ENCODE data around the gene LMX1A.

The LMX1A gene

GRCh38 chr1:165161130-165161529, 195.4 kb downstream of the LMX1A start:
- Histone ChIP-seq H3K14ac (ENCODE audit: low read length in 2 of 2) (no peak overlapping the region), H3K27ac (ENCODE audit: low read length, poor library complexity, severe bottlenecking) (no peak overlapping the region), H4K91ac (ENCODE audit: low read length) (no peak overlapping the region), H2BK15ac (ENCODE audit: low read depth, poor library complexity, severe bottlenecking) (no peak overlapping the region), H2BK5ac (ENCODE audit: low read depth, low read length, poor library complexity, severe bottlenecking) (no peak overlapping the region), H3K4me3 (ENCODE audit: insufficient read depth in 1 of 2, low read depth in 1 of 2, low read length in 2 of 2) (no peak overlapping the region), H3K36me3 (ENCODE audit: control insufficient read depth in 1 of 2, insufficient read depth in 2 of 2, low read depth in 1 of 2, low read length in 2 of 2) (no peaks in the 10 kb centered on the region), H3K4ac (ENCODE audit: low read depth in 1 of 2, low read length in 2 of 2) (no peak overlapping the region), H3K4me1 (ENCODE audit: control insufficient read depth, insufficient read depth, low read depth, low read length) (no peaks in the 10 kb centered on the region), H2AFZ (ENCODE audit: low read depth, low read length) (no peak overlapping the region), H4K8ac (ENCODE audit: low read length) (no peak overlapping the region), H3K9ac (ENCODE audit: low read length) (no peak overlapping the region), H3K79me1 (replicated peaks; ENCODE audit: low read length, poor library complexity, severe bottlenecking) (no peaks in the 10 kb centered on the region), H3K18ac (ENCODE audit: low read depth in 1 of 2, low read length in 2 of 2) (no peak overlapping the region), H2AK5ac (ENCODE audit: low read length, severe bottlenecking) (no peak overlapping the region), H3K4me2 (ENCODE audit: low read length, poor library complexity, severe bottlenecking) (no peak overlapping the region), H3K27me3 (ENCODE audit: control insufficient read depth in 1 of 2, insufficient read depth in 1 of 2, low read length in 2 of 2) (peaks cover 0 to 11% of the 10 kb centered on the region in 2 experiments), H2BK120ac (ENCODE audit: low read depth, low read length) (no peak overlapping the region), H2BK12ac (ENCODE audit: low read length in 2 of 2) (no peak overlapping the region), H3K9me3 (ENCODE audit: control insufficient read depth, low read length) (no peaks in the 10 kb centered on the region), H3K23ac (ENCODE audit: low read length in 2 of 2) (no peak overlapping the region)
- no peak for DNase-seq
- 65% methylated on average over 4 of the region's 4 CpGs for WGBS

GRCh38 chr1:165153182-165153581, 203.3 kb downstream of the LMX1A start:
- Histone ChIP-seq H3K14ac (ENCODE audit: low read length in 2 of 2) (no peak overlapping the region), H3K79me1 (replicated peaks; ENCODE audit: low read length, poor library complexity, severe bottlenecking) (no peaks in the 10 kb centered on the region), H3K27me3 (ENCODE audit: control insufficient read depth in 1 of 2, insufficient read depth in 1 of 2, low read length in 2 of 2) (peaks cover 0 to 25% of the 10 kb centered on the region in 2 experiments), H3K4me3 (ENCODE audit: insufficient read depth in 1 of 2, low read depth in 1 of 2, low read length in 2 of 2) (no peak overlapping the region), H2BK120ac (ENCODE audit: low read depth, low read length) (no peak overlapping the region), H2AK5ac (ENCODE audit: low read length, severe bottlenecking) (no peak overlapping the region), H3K4ac (ENCODE audit: low read depth in 1 of 2, low read length in 2 of 2) (no peak overlapping the region), H3K4me1 (ENCODE audit: control insufficient read depth, insufficient read depth, low read depth, low read length) (no peaks in the 10 kb centered on the region), H2AFZ (ENCODE audit: low read depth, low read length) (no peak overlapping the region), H3K9me3 (ENCODE audit: control insufficient read depth, low read length) (no peaks in the 10 kb centered on the region), H4K91ac (ENCODE audit: low read length) (no peak overlapping the region), H4K8ac (ENCODE audit: low read length) (no peak overlapping the region), H3K23ac (ENCODE audit: low read length in 2 of 2) (no peak overlapping the region), H3K9ac (ENCODE audit: low read length) (no peak overlapping the region), H2BK12ac (ENCODE audit: low read length in 2 of 2) (no peak overlapping the region), H3K36me3 (ENCODE audit: control insufficient read depth in 1 of 2, insufficient read depth in 2 of 2, low read depth in 1 of 2, low read length in 2 of 2) (no peaks in the 10 kb centered on the region), H3K18ac (ENCODE audit: low read depth in 1 of 2, low read length in 2 of 2) (no peak overlapping the region), H3K27ac (ENCODE audit: low read length, poor library complexity, severe bottlenecking) (no peak overlapping the region), H3K4me2 (ENCODE audit: low read length, poor library complexity, severe bottlenecking) (no peak overlapping the region), H2BK5ac (ENCODE audit: low read depth, low read length, poor library complexity, severe bottlenecking) (no peak overlapping the region), H2BK15ac (ENCODE audit: low read depth, poor library complexity, severe bottlenecking) (no peak overlapping the region)
- DNase-seq: no peak
- 75% methylated on average over 5 of the region's 5 CpGs for WGBS

DNA sequence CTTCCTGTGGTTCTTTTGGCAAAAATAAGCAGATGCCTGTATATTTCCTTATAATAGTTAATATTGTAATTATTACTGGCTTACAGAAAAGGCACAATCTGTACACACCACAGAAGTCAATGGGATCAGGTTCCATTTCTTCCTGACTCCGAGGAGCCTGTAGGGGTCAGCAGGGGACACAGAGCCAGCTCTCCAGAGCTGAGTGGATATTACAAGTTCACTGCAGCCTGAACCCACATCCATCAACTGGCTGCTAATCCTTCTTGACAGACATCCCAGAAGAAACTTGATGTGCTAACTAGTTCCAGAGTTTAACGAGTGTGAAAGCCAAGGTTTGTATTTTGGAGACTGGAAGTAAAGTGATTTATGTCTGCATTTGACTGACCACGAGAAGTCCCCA, 203.8 kb downstream of the LMX1A start:
- H2BK5ac ChIP-seq (ENCODE audit: low read depth, low read length, poor library complexity, severe bottlenecking): no peak overlapping the region
- no peak overlapping the region for H3K4me2 ChIP-seq (ENCODE audit: low read length, poor library complexity, severe bottlenecking)
- no peak overlapping the region for H3K18ac ChIP-seq (ENCODE audit: low read depth in 1 of 2, low read length in 2 of 2)
- no peak overlapping the region for H3K9ac ChIP-seq (ENCODE audit: low read length)
- H3K23ac ChIP-seq (ENCODE audit: low read length in 2 of 2): no peak overlapping the region
- no peak overlapping the region for H4K91ac ChIP-seq (ENCODE audit: low read length)
- H2BK15ac ChIP-seq (ENCODE audit: low read depth, poor library complexity, severe bottlenecking): no peak overlapping the region
- no peak for DNase-seq
- H3K4ac ChIP-seq (ENCODE audit: low read depth in 1 of 2, low read length in 2 of 2): no peak overlapping the region
- H3K4me3 ChIP-seq (ENCODE audit: insufficient read depth in 1 of 2, low read depth in 1 of 2, low read length in 2 of 2): no peak overlapping the region
- H3K14ac ChIP-seq (ENCODE audit: low read length in 2 of 2): no peak overlapping the region
- no peaks in the 10 kb centered on the region for H3K36me3 ChIP-seq (ENCODE audit: control insufficient read depth in 1 of 2, insufficient read depth in 2 of 2, low read depth in 1 of 2, low read length in 2 of 2)
- H3K27me3 ChIP-seq (ENCODE audit: control insufficient read depth in 1 of 2, insufficient read depth in 1 of 2, low read length in 2 of 2): peaks cover 0 to 25% of the 10 kb centered on the region in 2 experiments
- H4K8ac ChIP-seq (ENCODE audit: low read length): no peak overlapping the region
- H2AFZ ChIP-seq (ENCODE audit: low read depth, low read length): no peak overlapping the region
- no peak overlapping the region for H2BK120ac ChIP-seq (ENCODE audit: low read depth, low read length)
- no peak overlapping the region for H2BK12ac ChIP-seq (ENCODE audit: low read length in 2 of 2)
- H3K79me1 ChIP-seq (replicated peaks; ENCODE audit: low read length, poor library complexity, severe bottlenecking): no peaks in the 10 kb centered on the region
- no peaks in the 10 kb centered on the region for H3K4me1 ChIP-seq (ENCODE audit: control insufficient read depth, insufficient read depth, low read depth, low read length)
- 13% methylated on average over 3 of the region's 3 CpGs for WGBS
- H2AK5ac ChIP-seq (ENCODE audit: low read length, severe bottlenecking): no peak overlapping the region
- no peaks in the 10 kb centered on the region for H3K9me3 ChIP-seq (ENCODE audit: control insufficient read depth, low read length)
- H3K27ac ChIP-seq (ENCODE audit: low read length, poor library complexity, severe bottlenecking): no peak overlapping the region

- Histone ChIP-seq H4K91ac (ENCODE audit: low read length) (no peak overlapping the region), H2BK15ac (ENCODE audit: low read depth, poor library complexity, severe bottlenecking) (no peak overlapping the region), H2BK12ac (ENCODE audit: low read length in 2 of 2) (no peak overlapping the region), H2BK5ac (ENCODE audit: low read depth, low read length, poor library complexity, severe bottlenecking) (no peak overlapping the region), H3K4ac (ENCODE audit: low read depth in 1 of 2, low read length in 2 of 2) (no peak overlapping the region), H2AFZ (ENCODE audit: low read depth, low read length) (no peak overlapping the region), H2BK120ac (ENCODE audit: low read depth, low read length) (no peak overlapping the region), H3K27me3 (ENCODE audit: control insufficient read depth in 1 of 2, insufficient read depth in 1 of 2, low read length in 2 of 2) (peaks cover 0 to 31% of the 10 kb centered on the region in 2 experiments), H3K14ac (ENCODE audit: low read length in 2 of 2) (no peak overlapping the region), H3K23ac (ENCODE audit: low read length in 2 of 2) (no peak overlapping the region), H3K27ac (ENCODE audit: low read length, poor library complexity, severe bottlenecking) (no peak overlapping the region), H3K9ac (ENCODE audit: low read length) (no peak overlapping the region), H3K79me1 (replicated peaks; ENCODE audit: low read length, poor library complexity, severe bottlenecking) (no peaks in the 10 kb centered on the region), H3K4me3 (ENCODE audit: insufficient read depth in 1 of 2, low read depth in 1 of 2, low read length in 2 of 2) (no peak overlapping the region), H4K8ac (ENCODE audit: low read length) (no peak overlapping the region), H3K4me2 (ENCODE audit: low read length, poor library complexity, severe bottlenecking) (no peak overlapping the region), H3K36me3 (ENCODE audit: control insufficient read depth in 1 of 2, insufficient read depth in 2 of 2, low read depth in 1 of 2, low read length in 2 of 2) (no peaks in the 10 kb centered on the region), H3K18ac (ENCODE audit: low read depth in 1 of 2, low read length in 2 of 2) (no peak overlapping the region), H3K9me3 (ENCODE audit: control insufficient read depth, low read length) (no peaks in the 10 kb centered on the region), H2AK5ac (ENCODE audit: low read length, severe bottlenecking) (no peak overlapping the region), H3K4me1 (ENCODE audit: control insufficient read depth, insufficient read depth, low read depth, low read length) (no peaks in the 10 kb centered on the region)
- no peak for DNase-seq
- WGBS: 69% methylated on average over 4 of the region's 5 CpGs
These were observed 204.4 kb downstream of the LMX1A start for GRCh38 chr1:165152109-165152508.

Measured in mesenchymal stem cell (in vitro differentiated cells and primary cell).